K562 (cell line): ENCODE measurements around the gene YES1. TPM values are rescaled to one million over a fixed set of nuclear protein-coding genes. Genes with fewer than 3 reads are reported as not detected.
A peak's percentile ranks its signal among the peaks of the same experiment; 100 is the strongest.

Source experiments
- ATAC-seq: fragments of 200-7000 bp; cut with Tn5 transposase; 3 replicates; pipeline ENCODE4 v1.9.1; 2020; ENCODE audit warnings: moderate library complexity
- BruUV-seq: library from RNA; stranded (reverse); fragments of 400-500 nt; replicated peaks from 2 replicates; lab custom pipeline; 2021; lab: Mats Ljungman, UMichigan
- CTCF ChIA-PET: fragments of 300-600 bp; formaldehyde crosslinking; extraction: SDS; loops from one replicate; lab custom pipeline; 2021; ENCODE audit warnings: low intra/inter-chr PET ratio; lab: Yijun Ruan, JAX
- POLR2A ChIA-PET: fragments of 300-600, 350-650 bp; sonication (Branson Sonifier 250); formaldehyde crosslinking; extraction: SDS; loops from one replicate; lab custom pipeline; 2021; ENCODE audit warnings: antibody characterized with exemption, inconsistent platforms; lab: Yijun Ruan, JAX
- DNase-seq, 4 experiments: peaks; one replicate each; pipeline versions ENCODE4 v3.0.0 to v3.0.0-alpha.2; 2011 to 2018; ENCODE audit warnings: low spot score in 3 of 4, mixed read lengths in 3 of 4; ENCODE audit errors: extremely low read depth in 1 of 4
- FAIRE-seq: peaks from 2 replicates; lab custom pipeline; 2011; peaks lifted over from hg19 to GRCh38; lab: Jason Lieb, UNC
- H2AFZ ChIP-seq: 2 replicates; pipeline ENCODE4 v1.6.0; 2011; ENCODE audit warnings: low read depth, low read length, control low read depth, inconsistent platforms
- H3K27ac ChIP-seq: fragments of 200-600 bp; 3 replicates; pipeline ENCODE4 v1.8.0; 2011; ENCODE audit warnings: low read depth, mild to moderate bottlenecking, control low read depth, inconsistent platforms, low read length, moderate library complexity, mixed read lengths; ENCODE audit errors: extremely low read depth
- H3K27me3 ChIP-seq, 2 experiments: fragments of 300-600 bp in 1 of 2; 2 replicates in 1 of 2; 3 replicates in 1 of 2; pipeline versions ENCODE4 v1.6.0 to v1.8.0; 2011; ENCODE audit warnings: inconsistent platforms in 2 of 2, low read length in 2 of 2, mild to moderate bottlenecking in 1 of 2, mixed read lengths in 1 of 2, moderate library complexity in 1 of 2; ENCODE audit not compliant: control insufficient read depth in 2 of 2, insufficient read depth in 2 of 2
- H3K36me3 ChIP-seq: fragments of 300-600 bp; 3 replicates; pipeline ENCODE4 v1.8.0; 2011; ENCODE audit warnings: mild to moderate bottlenecking, low read length, inconsistent platforms; ENCODE audit not compliant: control insufficient read depth, insufficient read depth
- H3K4me1 ChIP-seq, 2 experiments: fragments of 200-600 bp in 1 of 2; replicated peaks in 1 of 2; 2 replicates in 1 of 2; 3 replicates in 1 of 2; pipeline versions ENCODE4 v1.5.1 to v1.8.0; 2011; ENCODE audit warnings: inconsistent platforms in 2 of 2, low read length in 2 of 2, mild to moderate bottlenecking in 1 of 2, mixed read lengths in 1 of 2, moderate library complexity in 1 of 2; ENCODE audit not compliant: control insufficient read depth in 2 of 2, insufficient read depth in 2 of 2
- H3K4me2 ChIP-seq: 2 replicates; pipeline ENCODE4 v1.6.1; 2011; ENCODE audit warnings: low read length, control low read depth, inconsistent platforms, mixed read lengths; ENCODE audit not compliant: insufficient read depth
- H3K4me3 ChIP-seq: fragments of 200-600 bp; sonication (generic), shearing (Covaris generic); 2 replicates; pipeline ENCODE4 v1.5.1; 2016; ENCODE audit warnings: control low read depth, inconsistent platforms
- H3K79me2 ChIP-seq: fragments of 200-600 bp; 3 replicates; pipeline ENCODE4 v1.8.0; 2011; ENCODE audit warnings: low read length, inconsistent platforms; ENCODE audit not compliant: control insufficient read depth, insufficient read depth
- H3K9ac ChIP-seq, 2 experiments: 2 replicates each; pipeline versions ENCODE4 v1.6.0 to v1.6.1; 2011; ENCODE audit warnings: low read depth in 2 of 2, low read length in 2 of 2, control low read depth in 1 of 2, inconsistent platforms in 1 of 2, mild to moderate bottlenecking in 1 of 2, mixed read lengths in 1 of 2; ENCODE audit not compliant: insufficient read depth in 1 of 2
- H3K9me1 ChIP-seq: one replicate; pipeline ENCODE4 v1.6.0; 2011; ENCODE audit warnings: inconsistent platforms, mild to moderate bottlenecking, low read length, moderate library complexity; ENCODE audit not compliant: control insufficient read depth, insufficient read depth
- H3K9me3 ChIP-seq: replicated peaks from 2 replicates; pipeline ENCODE4 v1.5.1; 2011; ENCODE audit warnings: low read depth, low read length, inconsistent platforms; ENCODE audit not compliant: control insufficient read depth, insufficient read depth
- H4K20me1 ChIP-seq: replicated peaks from 2 replicates; pipeline ENCODE4 v1.6.1; 2011; ENCODE audit warnings: low read length, inconsistent platforms, mixed read lengths; ENCODE audit not compliant: control insufficient read depth, insufficient read depth
- CHD4 ChIP-seq: fragments of 200-600 bp; sonication (generic); IDR thresholded peaks from 3 replicates; pipeline ENCODE4 v1.6.1; 2012; ENCODE audit warnings: low read depth, mild to moderate bottlenecking, mixed read lengths, low read length, inconsistent platforms; ENCODE audit not compliant: insufficient read depth, insufficient replicate concordance, poor library complexity, severe bottlenecking
- DACH1 ChIP-seq: fragments of 450-650 bp; IDR thresholded peaks from 2 replicates; pipeline ENCODE4 v1.6.1; 2018; ENCODE audit not compliant: partially characterized antibody
- E2F3 ChIP-seq: fragments of 250-450 bp; sonication (Bioruptor Pico); IDR thresholded peaks from 2 replicates; pipeline ENCODE4 v1.4.0; 2020; ENCODE audit warnings: mild to moderate bottlenecking
- EWSR1 ChIP-seq: fragments of 450-650 bp; IDR thresholded peaks from 2 replicates; pipeline ENCODE4 v1.6.1; 2018; ENCODE audit warnings: borderline replicate concordance, mild to moderate bottlenecking, low read depth, moderate library complexity; ENCODE audit not compliant: partially characterized antibody
- FOXM1 ChIP-seq, 2 experiments: fragments of 450-650 bp in 1 of 2; sonication (generic) in 1 of 2; formaldehyde crosslinking in 1 of 2; IDR thresholded peaks; 2 replicates each; pipeline versions ENCODE4 v1.6.1 to v1.9.0; 2017 to 2022; ENCODE audit warnings: low read depth in 2 of 2, mild to moderate bottlenecking in 2 of 2, missing genetic modification reagents in 1 of 2, moderate library complexity in 1 of 2
- NBN ChIP-seq: fragments of 450-650 bp; IDR thresholded peaks from 2 replicates; pipeline ENCODE4 v1.6.1; 2016; ENCODE audit warnings: low read depth, mild to moderate bottlenecking
- SAP30 ChIP-seq: fragments of 200-600 bp; sonication (generic); IDR thresholded peaks from 2 replicates; pipeline ENCODE4 v1.6.1; 2012; ENCODE audit warnings: borderline replicate concordance, low read depth, mild to moderate bottlenecking, moderate library complexity, low read length, control low read depth, inconsistent platforms; ENCODE audit not compliant: insufficient read depth, poor library complexity, severe bottlenecking
- SRF ChIP-seq, 2 experiments: fragments of 250-450, 450-650 bp in 1 of 2; sonication (Bioruptor Pico) in 1 of 2; sonication (generic) in 1 of 2; formaldehyde crosslinking; IDR thresholded peaks; 2 replicates each; pipeline versions ENCODE4 v1.5.0 to v1.5.1; 2020 to 2022; ENCODE audit warnings: mild to moderate bottlenecking in 1 of 2, missing genetic modification reagents in 1 of 2
- ZNF764 ChIP-seq: fragments of 250-450 bp; sonication (Bioruptor Pico); IDR thresholded peaks from 2 replicates; pipeline ENCODE4 v1.4.0; 2020; ENCODE audit warnings: low read depth, mild to moderate bottlenecking, moderate library complexity
- in situ Hi-C: fragments of 300-500 bp; cut with MboI; formaldehyde crosslinking; loops from 4 replicates; pipeline ENCODE4 v1.15.0; 2018; ENCODE audit warnings: inconsistent platforms, mixed read lengths
- intact Hi-C: fragments of 100-400 bp; cut with micrococcal nuclease; formaldehyde crosslinking; loops from 2 replicates; pipeline ENCODE4 v1.14.2; 2022
- polyA plus RNA-seq, 8 experiments: library from polyadenylated mRNA; depleted of rRNA in 4 of 8; stranded (reverse) in 5 of 8; unstranded in 3 of 8; fragments of >200 nt; fragmentation: Nextera tagmentation in 2 of 8; fragmentation: Illumina TruSeq in 1 of 8; extraction: Ambion mirVana in 2 of 8; extraction: Trizol in 1 of 8; gene quantifications; 2 replicates each; pipeline versions ENCODE4 v1.2.1 to v1.2.3, GENCODE V29; 2011 to 2014; ENCODE audit warnings: inconsistent platforms in 1 of 8, missing spikeins in 1 of 8
- total RNA-seq, 7 experiments: library from RNA; depleted of rRNA in 6 of 7; stranded (reverse); fragments of >200 nt in 6 of 7; fragmentation: Illumina TruSeq in 2 of 7; extraction: Trizol in 2 of 7; gene quantifications; 2 replicates each; pipeline versions ENCODE4 v1.2.1 to v1.2.3, GENCODE V29; 2011 to 2021; ENCODE audit warnings: low replicate concordance in 1 of 7
- TF ChIP-seq, protein P1 (sequence below), 2 experiments: fragments of 200-800 bp in 1 of 2; sonication (Bioruptor generic) in 1 of 2; sonication (generic) in 1 of 2; formaldehyde crosslinking in 1 of 2; IDR thresholded peaks in 1 of 2; conservative IDR thresholded peaks in 1 of 2; 2 replicates each; pipeline versions ENCODE4 v1.5.0 to v1.6.1; 2016 to 2020; ENCODE audit warnings: missing compliant biosample characterization in 1 of 2, missing genetic modification characterization in 1 of 2, missing genetic modification reagents in 1 of 2
- TF ChIP-seq, protein P2 (sequence below), 2 experiments: IDR thresholded peaks in 1 of 2; conservative IDR thresholded peaks in 1 of 2; 2 replicates each; pipeline ENCODE4 v1.6.1; 2016; ENCODE audit warnings: low read depth in 2 of 2, mild to moderate bottlenecking in 1 of 2, missing compliant biosample characterization in 1 of 2, missing genetic modification characterization in 1 of 2, moderate library complexity in 1 of 2
- TF ChIP-seq, protein P3 (sequence below): fragments of 450-650 bp; IDR thresholded peaks from 2 replicates; pipeline ENCODE4 v1.6.1; 2016; ENCODE audit warnings: mild to moderate bottlenecking

The YES1 gene
- total and polyA plus RNA-seq, 9 of the 15 experiments (the other 6 are each of a cell fraction or from before 2014, with no cell fraction given) = 37.2 to 115 (median 77.7) TPM

DNA sequence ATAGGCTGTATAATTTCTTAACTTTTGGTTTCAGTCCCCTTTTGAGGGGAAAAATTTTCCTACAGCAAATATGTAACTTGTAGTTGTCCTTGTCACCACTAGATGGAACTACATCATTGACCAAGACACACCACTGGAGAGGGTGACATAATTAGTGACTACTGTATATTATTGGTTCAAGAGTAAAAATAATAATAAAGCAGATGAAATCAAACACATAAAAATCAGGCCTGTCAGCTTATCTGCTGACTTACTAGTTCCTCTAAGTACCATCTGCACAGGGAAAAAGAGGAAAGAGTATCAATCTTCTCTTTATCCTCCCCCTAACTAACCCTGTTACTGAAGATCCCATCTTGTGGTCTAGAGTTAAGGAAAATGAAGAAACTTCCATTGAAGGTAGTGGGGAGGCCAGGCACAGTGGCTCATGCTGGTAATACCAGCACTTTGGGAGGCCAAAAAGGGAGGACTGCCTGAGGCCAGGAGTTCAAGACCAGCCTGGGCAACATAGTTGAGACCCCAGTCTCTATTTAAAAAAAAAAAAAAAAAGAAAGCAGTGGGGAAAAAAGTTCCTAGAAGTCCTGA lies 70.0 kb downstream of the YES1 start:
- BruUV-seq = no TSS peak
- H3K9me3 ChIP-seq = no peaks in the 10 kb centered on the region
- in situ Hi-C loops = loop anchor here (5.0 kb wide), 1 partner anchor 90 kb away; no protein-coding TSS in a partner anchor
- no peak overlapping the region for H3K9ac ChIP-seq
- ATAC-seq (peak; percentile 90), DNase-seq (peak; percentile 58 to 69 (median 66)), FAIRE-seq (peak; percentile 76)
- no peak overlapping the region for H2AFZ ChIP-seq
- ChIA-PET POLR2A (interaction anchor here (0.7 to 1.5 kb wide), 2 partner anchors 71 to 112 kb away, joined by 3 read pairs; no protein-coding TSS in a partner anchor), CTCF (interaction anchor here (0.6 to 3.1 kb wide), 7 partner anchors 73 to 118 kb away, joined by 3 to 61 read pairs (median 4); no protein-coding TSS in a partner anchor)
- no peak overlapping the region for H3K27ac ChIP-seq
- no peaks in the 10 kb centered on the region for H4K20me1 ChIP-seq
- H3K4me1 ChIP-seq = no peaks in the 10 kb centered on the region
- no peaks in the 10 kb centered on the region for H3K27me3 ChIP-seq
- H3K4me3 ChIP-seq = no peak overlapping the region
- H3K4me2 ChIP-seq = no peak overlapping the region
- no peaks in the 10 kb centered on the region for H3K9me1 ChIP-seq
- intact Hi-C loops = loop anchor here (1.0 to 10.0 kb wide), 3 partner anchors 72 to 117 kb away; no protein-coding TSS in a partner anchor
- H3K36me3 ChIP-seq = peaks cover 95% of the 10 kb centered on the region
- H3K79me2 ChIP-seq = peaks cover 8% of the 10 kb centered on the region; the same call in 2 of the 3 replicates
- no peak for TF ChIP-seq E2F3 (CRISPR knock-in tag)
- no peak for TF ChIP-seq CHD4
- no peak for TF ChIP-seq EWSR1
- TF ChIP-seq, protein P1, sequence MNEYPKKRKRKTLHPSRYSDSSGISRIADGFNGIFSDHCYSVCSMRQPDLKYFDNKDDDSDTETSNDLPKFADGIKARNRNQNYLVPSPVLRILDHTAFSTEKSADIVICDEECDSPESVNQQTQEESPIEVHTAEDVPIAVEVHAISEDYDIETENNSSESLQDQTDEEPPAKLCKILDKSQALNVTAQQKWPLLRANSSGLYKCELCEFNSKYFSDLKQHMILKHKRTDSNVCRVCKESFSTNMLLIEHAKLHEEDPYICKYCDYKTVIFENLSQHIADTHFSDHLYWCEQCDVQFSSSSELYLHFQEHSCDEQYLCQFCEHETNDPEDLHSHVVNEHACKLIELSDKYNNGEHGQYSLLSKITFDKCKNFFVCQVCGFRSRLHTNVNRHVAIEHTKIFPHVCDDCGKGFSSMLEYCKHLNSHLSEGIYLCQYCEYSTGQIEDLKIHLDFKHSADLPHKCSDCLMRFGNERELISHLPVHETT (CRISPR knock-in tag; conservative IDR thresholded peaks at IDR 0.05 in 1 of 2, IDR thresholded peaks at IDR 0.05 in 1 of 2) = no peak
- TF ChIP-seq, protein P2, sequence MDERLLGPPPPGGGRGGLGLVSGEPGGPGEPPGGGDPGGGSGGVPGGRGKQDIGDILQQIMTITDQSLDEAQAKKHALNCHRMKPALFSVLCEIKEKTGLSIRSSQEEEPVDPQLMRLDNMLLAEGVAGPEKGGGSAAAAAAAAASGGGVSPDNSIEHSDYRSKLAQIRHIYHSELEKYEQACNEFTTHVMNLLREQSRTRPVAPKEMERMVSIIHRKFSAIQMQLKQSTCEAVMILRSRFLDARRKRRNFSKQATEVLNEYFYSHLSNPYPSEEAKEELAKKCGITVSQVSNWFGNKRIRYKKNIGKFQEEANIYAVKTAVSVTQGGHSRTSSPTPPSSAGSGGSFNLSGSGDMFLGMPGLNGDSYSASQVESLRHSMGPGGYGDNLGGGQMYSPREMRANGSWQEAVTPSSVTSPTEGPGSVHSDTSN (CRISPR knock-in tag; IDR thresholded peaks at IDR 0.05; ENCODE audit: low read depth) = no peak
- TF ChIP-seq, protein P2 (tag; conservative IDR thresholded peaks at IDR 0.05; ENCODE audit: low read depth) = peak; percentile 28; the same call in 1 of the 2 replicates
- peak; percentile 73 for TF ChIP-seq DACH1
- TF ChIP-seq SRF (CRISPR knock-in tag; IDR thresholded peaks at IDR 0.05) = no peak
- peak; percentile 24; the same call in 1 of the 2 replicates for TF ChIP-seq FOXM1 (IDR thresholded peaks at IDR 0.05; ENCODE audit: low read depth)
- TF ChIP-seq FOXM1 (CRISPR knock-in tag; IDR thresholded peaks at IDR 0.05; ENCODE audit: low read depth) = no peak
- 0 out of 2 replicates have a peak, but pooled peaks have one; percentile 65 for TF ChIP-seq NBN
- no peak for TF ChIP-seq SAP30
- TF ChIP-seq ZNF764 (CRISPR knock-in tag) = peak; percentile 26; the same call in 1 of the 2 replicates
- TF ChIP-seq, protein P3, sequence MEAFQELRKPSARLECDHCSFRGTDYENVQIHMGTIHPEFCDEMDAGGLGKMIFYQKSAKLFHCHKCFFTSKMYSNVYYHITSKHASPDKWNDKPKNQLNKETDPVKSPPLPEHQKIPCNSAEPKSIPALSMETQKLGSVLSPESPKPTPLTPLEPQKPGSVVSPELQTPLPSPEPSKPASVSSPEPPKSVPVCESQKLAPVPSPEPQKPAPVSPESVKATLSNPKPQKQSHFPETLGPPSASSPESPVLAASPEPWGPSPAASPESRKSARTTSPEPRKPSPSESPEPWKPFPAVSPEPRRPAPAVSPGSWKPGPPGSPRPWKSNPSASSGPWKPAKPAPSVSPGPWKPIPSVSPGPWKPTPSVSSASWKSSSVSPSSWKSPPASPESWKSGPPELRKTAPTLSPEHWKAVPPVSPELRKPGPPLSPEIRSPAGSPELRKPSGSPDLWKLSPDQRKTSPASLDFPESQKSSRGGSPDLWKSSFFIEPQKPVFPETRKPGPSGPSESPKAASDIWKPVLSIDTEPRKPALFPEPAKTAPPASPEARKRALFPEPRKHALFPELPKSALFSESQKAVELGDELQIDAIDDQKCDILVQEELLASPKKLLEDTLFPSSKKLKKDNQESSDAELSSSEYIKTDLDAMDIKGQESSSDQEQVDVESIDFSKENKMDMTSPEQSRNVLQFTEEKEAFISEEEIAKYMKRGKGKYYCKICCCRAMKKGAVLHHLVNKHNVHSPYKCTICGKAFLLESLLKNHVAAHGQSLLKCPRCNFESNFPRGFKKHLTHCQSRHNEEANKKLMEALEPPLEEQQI = 0 out of 2 replicates have a peak, but pooled peaks have one; percentile 21
